GM18502 (cell line): Measurements from ENCODE around the gene NFIX.

Source experiments
- ATAC-seq: cut with Tn5 transposase; IDR thresholded peaks from one replicate; pipeline ENCODE4 v1.9.1; 2021; ENCODE audit warnings: mild to moderate bottlenecking; ENCODE audit not compliant: unreplicated experiment, poor library complexity

Gene NFIX

GRCh38 chr19:13135068-13136062 lies 140.1 kb downstream of the NFIX start:
- ATAC-seq, result no peak

GRCh38 chr19:13137290-13137794 lies 142.1 kb downstream of the NFIX start:
- no peak for ATAC-seq

GRCh38 chr19:13138171-13138915 lies 143.1 kb downstream of the NFIX start:
- no peak for ATAC-seq

GRCh38 chr19:13138916-13139198 lies 143.6 kb downstream of the NFIX start:
- no peak for ATAC-seq

- ATAC-seq, result no peak
These were observed 144.5 kb downstream of the NFIX start for GRCh38 chr19:13139633-13140311.

GRCh38 chr19:13146763-13147563 lies 151.7 kb downstream of the NFIX start:
- no peak for ATAC-seq
